Thyroid gland (tissue), 4 donors: ENCODE measurements around the gene ELFN1.

Experiments used
- CTCF ChIP-seq, 6 experiments: fragments of 200-600 bp in 3 of 6; fragments of 450-650 bp in 3 of 6; sonication (generic) in 3 of 6; IDR thresholded peaks; one replicate each; pipeline ENCODE4 v1.5.1; 2016 to 2019; ENCODE audit warnings: antibody characterized with exemption in 6 of 6, mild to moderate bottlenecking in 2 of 6, inconsistent platforms in 1 of 6, moderate library complexity in 1 of 6
- POLR2A ChIP-seq, 2 donors: fragments of 450-650 bp; IDR thresholded peaks; one replicate each; pipeline ENCODE4 v1.6.1; 2017; ENCODE audit warnings: antibody characterized with exemption in 2 of 2, mild to moderate bottlenecking in 2 of 2, moderate library complexity in 1 of 2

GRCh38 chr7:1624999-1625927 lies 44.8 kb upstream of the ELFN1 start:
- TF ChIP-seq CTCF (IDR thresholded peaks at IDR 0.05), result no peak
- no peak for TF ChIP-seq POLR2A (IDR thresholded peaks at IDR 0.05)
